Measurements from ENCODE around the gene CLCN4.

The CLCN4 gene

GRCh38 chrX:10156199-10157031 lies at the start of gene CLCN4:
CLCN4 (plus strand) TSS chrX:10156975; CDS start chrX:10185033, 28,058 bp downstream.
- DNase-seq (ENCODE audit: low read depth) = no peak

- DNase-seq (ENCODE audit: low read depth) = no peak
These were observed 49.3 kb upstream of the CLCN4 start for GRCh38 chrX:10107483-10107882.

GRCh38 chrX:10108288-10108687 lies 48.5 kb upstream of the CLCN4 start:
- DNase-seq (ENCODE audit: low read depth) = no peak

GRCh38 chrX:10109695-10110094 lies 47.1 kb upstream of the CLCN4 start:
- DNase-seq (ENCODE audit: low read depth) = no peak

GRCh38 chrX:10110316-10110935 lies 46.3 kb upstream of the CLCN4 start:
- no peak for DNase-seq (ENCODE audit: low read depth)

- DNase-seq (ENCODE audit: low read depth) = peak; percentile 32
These were observed 45.8 kb upstream of the CLCN4 start for GRCh38 chrX:10110984-10111363.

GRCh38 chrX:10111364-10112148 lies 45.2 kb upstream of the CLCN4 start:
- peak; percentile 13 for DNase-seq (ENCODE audit: low read depth)

- no peak for DNase-seq (ENCODE audit: low read depth)
These were observed 44.3 kb upstream of the CLCN4 start for GRCh38 chrX:10112510-10112909.

GRCh38 chrX:10115082-10115481 lies 41.7 kb upstream of the CLCN4 start:
- DNase-seq (ENCODE audit: low read depth) = no peak

GRCh38 chrX:10117301-10117700 lies 39.5 kb upstream of the CLCN4 start:
- DNase-seq (ENCODE audit: low read depth) = no peak

GRCh38 chrX:10117864-10118377 lies 38.9 kb upstream of the CLCN4 start:
- DNase-seq (ENCODE audit: low read depth) = no peak

GRCh38 chrX:10118530-10118929 lies 38.2 kb upstream of the CLCN4 start:
- no peak for DNase-seq (ENCODE audit: low read depth)

- peak; percentile 52 for DNase-seq (ENCODE audit: low read depth)
These were observed 37.3 kb upstream of the CLCN4 start for GRCh38 chrX:10119399-10119990.

GRCh38 chrX:10120331-10120730 lies 36.4 kb upstream of the CLCN4 start:
- no peak for DNase-seq (ENCODE audit: low read depth)

GRCh38 chrX:10120828-10121227 lies 35.9 kb upstream of the CLCN4 start:
- DNase-seq (ENCODE audit: low read depth) = no peak

GRCh38 chrX:10121787-10122186 lies 35.0 kb upstream of the CLCN4 start:
- DNase-seq (ENCODE audit: low read depth) = no peak

GRCh38 chrX:10124506-10125247 lies 32.1 kb upstream of the CLCN4 start:
- DNase-seq (ENCODE audit: low read depth) = no peak

GRCh38 chrX:10125248-10125615 lies 31.5 kb upstream of the CLCN4 start:
- no peak for DNase-seq (ENCODE audit: low read depth)

GRCh38 chrX:10126044-10126443 lies 30.7 kb upstream of the CLCN4 start:
- DNase-seq (ENCODE audit: low read depth) = no peak

- DNase-seq (ENCODE audit: low read depth) = no peak
These were observed 29.9 kb upstream of the CLCN4 start for GRCh38 chrX:10126834-10127233.

GRCh38 chrX:10128386-10128785 lies 28.4 kb upstream of the CLCN4 start:
- DNase-seq (ENCODE audit: low read depth) = no peak

GRCh38 chrX:10129229-10129628 lies 27.5 kb upstream of the CLCN4 start:
- no peak for DNase-seq (ENCODE audit: low read depth)

All from stimulated activated CD8-positive, alpha-beta memory T cell treated with anti-CD3 and anti-CD28 coated beads, Interleukin-12 subunit alpha, Interleukin-12 subunit beta, amount 100 ng/mL, for 4 hours (primary cell).